Common myeloid progenitor, CD34-positive (primary cell): ENCODE measurements around the gene COPS8.

ENCODE experiments used
- CTCF ChIA-PET: fragments of 350-600 bp; sonication (Branson Sonifier 250); formaldehyde crosslinking; loops from one replicate; lab custom pipeline; 2021; ENCODE audit warnings: antibody characterized with exemption; lab: Charles Lee
- POLR2A ChIA-PET: fragments of 350-600 bp; sonication (Branson Sonifier 250); formaldehyde crosslinking; loops from one replicate; lab custom pipeline; 2021; ENCODE audit warnings: antibody characterized with exemption; lab: Charles Lee
- DNase-seq, 3 donors: peaks; one replicate each; pipeline versions ENCODE4 v3.0.0 to v3.0.0-alpha.2; 2013
- H3K27ac ChIP-seq, 2 experiments: 1 replicate in 1 of 2; 2 replicates in 1 of 2; pipeline ENCODE4 v1.7.0; 2013; ENCODE audit warnings: inconsistent platforms in 2 of 2, low read length in 2 of 2, mild to moderate bottlenecking in 2 of 2, low read depth in 1 of 2, moderate library complexity in 1 of 2; ENCODE audit not compliant: severe bottlenecking in 2 of 2, insufficient read depth in 1 of 2, poor library complexity in 1 of 2
- H3K27me3 ChIP-seq, 5 experiments: replicated peaks in 2 of 5; 1 replicate in 3 of 5; 2 replicates in 2 of 5; pipeline versions ENCODE4 v1.6.1 to v1.7.0; 2013; ENCODE audit warnings: low read length in 4 of 5, mild to moderate bottlenecking in 2 of 5, moderate library complexity in 2 of 5, inconsistent platforms in 1 of 5; ENCODE audit not compliant: insufficient read depth in 5 of 5, control insufficient read depth in 4 of 5
- H3K36me3 ChIP-seq, 4 experiments: 1 replicate in 2 of 4; 2 replicates in 2 of 4; pipeline versions ENCODE4 v1.6.1 to v1.7.0; 2013; ENCODE audit warnings: low read length in 3 of 4, control low read depth in 1 of 4, mild to moderate bottlenecking in 1 of 4; ENCODE audit not compliant: control insufficient read depth in 4 of 4, insufficient read depth in 4 of 4
- H3K4me1 ChIP-seq, 4 experiments: 1 replicate in 3 of 4; 2 replicates in 1 of 4; pipeline versions ENCODE4 v1.6.1 to v1.7.1; 2013; ENCODE audit warnings: low read length in 3 of 4, mild to moderate bottlenecking in 3 of 4, control low read depth in 1 of 4, inconsistent platforms in 1 of 4, moderate library complexity in 1 of 4; ENCODE audit not compliant: control insufficient read depth in 4 of 4, insufficient read depth in 4 of 4; ENCODE audit errors: control extremely low read depth in 1 of 4
- H3K4me3 ChIP-seq, 7 experiments: 1 replicate in 4 of 7; 2 replicates in 3 of 7; pipeline versions ENCODE4 v1.5.1 to v1.7.0; 2013; ENCODE audit warnings: mild to moderate bottlenecking in 7 of 7, low read length in 6 of 7, moderate library complexity in 6 of 7, inconsistent platforms in 2 of 7, low read depth in 2 of 7, control low read depth in 1 of 7; ENCODE audit not compliant: insufficient read depth in 4 of 7, control insufficient read depth in 1 of 7; ENCODE audit errors: extremely low read depth in 1 of 7
- H3K9me3 ChIP-seq, 5 experiments: 1 replicate in 4 of 5; 2 replicates in 1 of 5; pipeline versions ENCODE4 v1.6.1 to v1.7.1; 2013; ENCODE audit warnings: low read length in 4 of 5, mild to moderate bottlenecking in 2 of 5, inconsistent platforms in 1 of 5, low read depth in 1 of 5, moderate library complexity in 1 of 5; ENCODE audit not compliant: control insufficient read depth in 4 of 5, insufficient read depth in 2 of 5; ENCODE audit errors: control extremely low read depth in 1 of 5
- WGBS: methylation state at CpG from one replicate; pipeline ENCODE4 v1.1.5; 2013; ENCODE audit not compliant: insufficient coverage; 5-methylcytosine and 5-hydroxymethylcytosine counted together

Gene COPS8

GRCh38 chr2:237115870-237116269 is 30.2 kb downstream of the COPS8 start:
- no peaks in the 10 kb centered on the region for H3K4me1 ChIP-seq
- no peaks in the 10 kb centered on the region for H3K36me3 ChIP-seq
- 95% methylated on average over 2 of the region's 3 CpGs for WGBS
- no peak overlapping the region for H3K4me3 ChIP-seq
- H3K27ac ChIP-seq, result no peak overlapping the region
- DNase-seq, result no peak
- ChIA-PET POLR2A (no interaction called here), CTCF (no interaction called here)
- peaks cover 0 to 1% (median 0%) of the 10 kb centered on the region in 5 experiments for H3K9me3 ChIP-seq
- peaks cover 0 to 2% (median 0%) of the 10 kb centered on the region in 5 experiments for H3K27me3 ChIP-seq

GRCh38 chr2:237116431-237116830 is 30.7 kb downstream of the COPS8 start:
- CTCF ChIA-PET, result interaction anchor here (1.0 kb wide), 1 partner anchor 18 kb away, joined by 4 read pairs; no protein-coding TSS in a partner anchor
- Histone ChIP-seq H3K9me3 (peaks cover 0 to 1% (median 0%) of the 10 kb centered on the region in 5 experiments), H3K36me3 (no peaks in the 10 kb centered on the region), H3K4me3 (no peak overlapping the region), H3K27ac (no peak overlapping the region), H3K4me1 (no peaks in the 10 kb centered on the region), H3K27me3 (peaks cover 0 to 2% (median 0%) of the 10 kb centered on the region in 5 experiments)
- POLR2A ChIA-PET, result no interaction called here
- WGBS, result 94% methylated on average over 1 of the region's 2 CpGs
- no peak for DNase-seq

GRCh38 chr2:237118025-237118424 is 32.3 kb downstream of the COPS8 start:
- 100% methylated on average over 1 of the region's 1 CpG for WGBS
- ChIA-PET CTCF (no interaction called here), POLR2A (no interaction called here)
- peaks cover 0 to 2% (median 0%) of the 10 kb centered on the region in 5 experiments for H3K27me3 ChIP-seq
- no peaks in the 10 kb centered on the region for H3K36me3 ChIP-seq
- peak in 1 of 3 donors; percentile 17 for DNase-seq
- H3K27ac ChIP-seq, result no peak overlapping the region
- no peak overlapping the region for H3K4me3 ChIP-seq
- H3K4me1 ChIP-seq, result no peaks in the 10 kb centered on the region
- H3K9me3 ChIP-seq, result peaks cover 0 to 1% (median 0%) of the 10 kb centered on the region in 5 experiments

DNA sequence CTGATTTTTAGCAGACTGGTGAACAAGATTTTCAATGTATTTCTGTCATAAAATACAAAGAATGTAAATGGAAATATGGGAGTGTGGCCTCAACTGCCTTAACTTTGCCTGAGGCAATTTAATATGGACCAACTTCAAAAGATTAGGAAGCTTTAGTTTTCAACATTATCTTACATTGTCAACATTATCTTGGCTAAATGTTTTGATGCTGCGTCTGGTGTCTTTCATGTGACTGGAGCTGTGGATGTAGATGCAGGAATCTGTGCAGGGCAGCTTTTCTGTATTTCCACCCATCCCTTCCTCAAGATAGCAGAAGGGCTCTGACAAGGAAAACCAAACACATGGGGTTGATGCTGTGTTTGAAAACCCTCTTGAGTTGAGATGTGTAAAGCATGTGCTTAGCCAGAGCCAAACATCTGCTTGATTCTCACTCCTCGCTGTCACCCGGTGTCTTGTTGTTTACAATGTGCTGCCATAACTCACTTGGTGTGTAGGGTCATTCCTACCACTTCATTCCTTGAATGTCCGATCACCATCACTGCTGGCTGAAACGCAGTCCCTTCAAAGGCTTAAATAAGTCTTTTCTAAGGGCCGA is 33.0 kb downstream of the COPS8 start:
- H3K27me3 ChIP-seq, result peaks cover 0 to 2% (median 0%) of the 10 kb centered on the region in 5 experiments
- H3K9me3 ChIP-seq, result peaks cover 0 to 1% (median 0%) of the 10 kb centered on the region in 5 experiments
- CTCF ChIA-PET, result no interaction called here
- no peak for DNase-seq
- H3K4me3 ChIP-seq, result no peak overlapping the region
- 96% methylated on average over 5 of the region's 6 CpGs for WGBS
- no peaks in the 10 kb centered on the region for H3K36me3 ChIP-seq
- no peak overlapping the region for H3K27ac ChIP-seq
- no peaks in the 10 kb centered on the region for H3K4me1 ChIP-seq
- POLR2A ChIA-PET, result no interaction called here

DNA sequence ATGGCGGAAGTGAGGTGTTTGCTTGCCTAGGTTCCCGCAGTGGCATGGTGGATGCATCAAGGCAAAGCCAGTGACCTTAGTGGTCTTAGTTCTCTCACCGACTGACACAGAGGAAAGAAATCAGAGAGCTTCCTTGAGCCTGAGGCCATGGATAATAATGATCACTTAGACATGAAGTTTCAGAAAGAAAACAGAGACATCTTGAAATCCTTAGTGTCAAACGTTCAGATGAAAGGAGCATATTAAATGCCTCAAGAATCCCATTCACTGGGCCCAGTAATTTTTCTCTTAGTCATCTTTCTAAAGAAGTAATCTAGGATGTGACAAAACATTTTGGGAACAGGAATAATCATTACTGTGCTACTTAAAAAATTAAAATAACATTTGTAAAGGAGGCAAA is 35.2 kb downstream of the COPS8 start:
- POLR2A ChIA-PET, result no interaction called here
- no peaks in the 10 kb centered on the region for H3K4me1 ChIP-seq
- H3K27me3 ChIP-seq, result peaks cover 0 to 2% (median 0%) of the 10 kb centered on the region in 5 experiments
- WGBS, result 96% methylated on average over 4 of the region's 4 CpGs
- peaks cover 0 to 2% (median 0%) of the 10 kb centered on the region in 5 experiments for H3K9me3 ChIP-seq
- H3K36me3 ChIP-seq, result no peaks in the 10 kb centered on the region
- CTCF ChIA-PET, result interaction anchor here (1.1 to 1.3 kb wide), 3 partner anchors 8 to 452 kb away, joined by 3 to 5 read pairs (median 3); no protein-coding TSS in a partner anchor
- no peak overlapping the region for H3K4me3 ChIP-seq
- no peak overlapping the region for H3K27ac ChIP-seq
- no peak for DNase-seq

DNA sequence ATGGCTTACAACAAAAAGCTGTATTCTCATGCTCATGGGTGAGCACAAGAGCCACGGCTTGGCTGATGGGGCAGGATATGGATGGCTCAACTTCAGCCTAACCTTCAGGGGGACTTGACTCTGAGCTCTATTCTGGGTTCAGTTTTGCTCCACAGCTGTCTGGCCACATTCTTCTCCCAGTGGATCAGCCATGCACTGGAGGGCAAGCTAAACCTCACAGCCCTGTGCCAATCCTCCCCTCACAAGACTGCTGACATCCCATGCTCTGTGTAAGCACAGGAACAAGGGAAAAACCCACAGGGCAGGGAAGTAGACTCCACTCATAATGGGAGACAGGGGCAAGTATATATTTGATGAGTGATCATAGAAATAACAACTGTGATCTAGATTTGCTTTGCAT is 35.6 kb downstream of the COPS8 start:
- no peak for DNase-seq
- Histone ChIP-seq H3K4me1 (no peaks in the 10 kb centered on the region), H3K27me3 (peaks cover 0 to 2% (median 0%) of the 10 kb centered on the region in 5 experiments), H3K9me3 (peaks cover 0 to 2% (median 0%) of the 10 kb centered on the region in 5 experiments), H3K36me3 (no peaks in the 10 kb centered on the region), H3K4me3 (no peak overlapping the region), H3K27ac (no peak overlapping the region)
- POLR2A ChIA-PET, result no interaction called here
- WGBS, result 100% methylated on average over 1 of the region's 1 CpG
- CTCF ChIA-PET, result interaction anchor here (0.6 to 1.6 kb wide), 5 partner anchors 9 to 460 kb away, joined by 3 to 5 read pairs (median 3); no protein-coding TSS in a partner anchor

GRCh38 chr2:237122214-237122666 is 36.6 kb downstream of the COPS8 start:
- 84% methylated on average over 7 of the region's 8 CpGs for WGBS
- ChIA-PET CTCF (interaction anchor here (1.3 to 1.6 kb wide), 2 partner anchors 10 to 13 kb away, joined by 3 to 5 read pairs; no protein-coding TSS in a partner anchor), POLR2A (no interaction called here)
- DNase-seq, result peak; percentile 23 to 40 (median 38)
- no peaks in the 10 kb centered on the region for H3K4me1 ChIP-seq
- no peak overlapping the region for H3K27ac ChIP-seq
- peaks cover 0 to under 1% (median 0%) of the 10 kb centered on the region in 5 experiments for H3K27me3 ChIP-seq
- peaks cover 0 to 2% (median 0%) of the 10 kb centered on the region in 5 experiments for H3K9me3 ChIP-seq
- no peak overlapping the region for H3K4me3 ChIP-seq
- no peaks in the 10 kb centered on the region for H3K36me3 ChIP-seq
